ENCODE results near the gene L3MBTL4.

The L3MBTL4 gene

DNA sequence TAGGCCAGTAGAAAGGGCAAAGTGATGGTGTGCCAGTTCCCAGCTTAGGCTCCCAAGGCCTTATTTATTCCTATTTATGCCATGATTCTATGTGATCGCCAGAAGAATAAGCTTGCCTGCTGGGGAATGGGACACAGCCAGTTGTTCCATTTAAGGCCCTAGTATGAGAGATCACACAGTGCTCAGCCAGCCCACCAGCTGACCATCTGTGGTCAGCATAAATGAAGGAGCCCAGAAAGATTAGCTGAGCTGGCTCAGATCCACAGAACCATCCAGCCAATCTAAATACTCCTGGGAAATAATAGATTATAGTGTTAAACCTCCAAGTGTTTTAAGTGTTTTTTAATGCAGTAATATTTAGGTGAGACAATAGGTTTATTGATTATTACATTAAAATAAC lies 12.6 kb upstream of the L3MBTL4 start:
- H3K4me3 ChIP-seq (ENCODE audit: low read depth, low read length), result no peak overlapping the region
- TF ChIP-seq, protein P1, sequence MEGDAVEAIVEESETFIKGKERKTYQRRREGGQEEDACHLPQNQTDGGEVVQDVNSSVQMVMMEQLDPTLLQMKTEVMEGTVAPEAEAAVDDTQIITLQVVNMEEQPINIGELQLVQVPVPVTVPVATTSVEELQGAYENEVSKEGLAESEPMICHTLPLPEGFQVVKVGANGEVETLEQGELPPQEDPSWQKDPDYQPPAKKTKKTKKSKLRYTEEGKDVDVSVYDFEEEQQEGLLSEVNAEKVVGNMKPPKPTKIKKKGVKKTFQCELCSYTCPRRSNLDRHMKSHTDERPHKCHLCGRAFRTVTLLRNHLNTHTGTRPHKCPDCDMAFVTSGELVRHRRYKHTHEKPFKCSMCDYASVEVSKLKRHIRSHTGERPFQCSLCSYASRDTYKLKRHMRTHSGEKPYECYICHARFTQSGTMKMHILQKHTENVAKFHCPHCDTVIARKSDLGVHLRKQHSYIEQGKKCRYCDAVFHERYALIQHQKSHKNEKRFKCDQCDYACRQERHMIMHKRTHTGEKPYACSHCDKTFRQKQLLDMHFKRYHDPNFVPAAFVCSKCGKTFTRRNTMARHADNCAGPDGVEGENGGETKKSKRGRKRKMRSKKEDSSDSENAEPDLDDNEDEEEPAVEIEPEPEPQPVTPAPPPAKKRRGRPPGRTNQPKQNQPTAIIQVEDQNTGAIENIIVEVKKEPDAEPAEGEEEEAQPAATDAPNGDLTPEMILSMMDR (IDR thresholded peaks at IDR 0.05; ENCODE audit: insufficient read depth, low read length, missing control alignments), result no peak
- ChIA-PET POLR2A (no interaction called here), CTCF (no interaction called here)
- DNase-seq (ENCODE audit: low read depth, low spot score), result no peak

DNA sequence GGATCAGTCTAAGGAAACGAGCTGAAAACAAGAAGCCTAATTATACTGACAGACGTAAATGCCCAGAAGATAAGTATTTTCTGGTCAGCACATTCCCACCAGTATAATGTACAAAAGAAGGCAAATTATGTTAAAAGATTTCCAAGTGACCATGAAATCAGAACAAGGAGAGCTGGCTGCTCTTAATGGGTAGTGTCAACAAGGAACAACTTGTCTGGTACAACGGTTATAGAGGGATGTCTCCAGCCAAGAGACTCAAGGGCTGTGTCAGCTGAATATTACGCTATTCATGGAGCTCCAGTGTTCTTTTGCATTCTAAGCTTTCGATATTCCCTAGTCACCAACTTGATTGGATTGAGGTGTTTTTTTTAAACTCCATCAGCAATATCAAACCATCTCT lies 8.6 kb upstream of the L3MBTL4 start:
- H3K4me3 ChIP-seq (ENCODE audit: low read depth, low read length), result no peak overlapping the region
- POLR2A ChIA-PET, result no interaction called here
- no peak for DNase-seq (ENCODE audit: low read depth, low spot score)
- CTCF ChIA-PET, result no interaction called here
- TF ChIP-seq, protein P1 (IDR thresholded peaks at IDR 0.05; ENCODE audit: insufficient read depth, low read length, missing control alignments), result no peak

DNA sequence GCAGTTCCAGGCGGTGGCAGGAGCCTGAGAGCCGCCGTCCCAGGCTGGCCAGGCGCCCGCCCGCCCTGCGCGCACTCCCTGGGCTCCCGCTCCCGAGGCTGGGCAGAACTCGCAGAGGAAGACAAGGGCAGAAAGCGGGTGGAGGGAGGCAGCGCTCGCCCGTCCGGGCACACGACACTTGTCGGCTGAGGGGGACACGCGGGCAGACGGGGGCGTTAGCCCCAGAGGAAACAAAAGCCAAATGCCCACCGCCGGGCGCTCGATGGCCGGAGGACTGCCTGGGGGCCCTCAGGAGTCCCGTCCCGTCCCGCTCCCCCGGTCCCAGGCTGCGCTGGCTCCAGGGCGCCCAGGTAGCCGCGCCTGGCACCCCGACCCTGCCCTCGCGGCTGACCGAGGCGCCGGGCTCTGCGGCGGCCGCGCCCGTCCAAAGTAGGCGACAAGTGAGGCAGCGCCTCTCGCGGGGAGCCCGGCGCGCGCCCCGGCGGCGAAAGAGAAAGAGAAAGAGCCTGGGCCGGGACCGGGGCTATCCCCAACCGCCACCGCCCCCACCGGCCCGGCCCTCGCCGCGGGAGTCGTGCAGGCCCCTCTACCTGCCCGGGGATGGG lies 491 bp downstream of the L3MBTL4 start:
- DNase-seq (ENCODE audit: low read depth, low spot score), result no peak
- peak overlapping the region; percentile 33 for H3K4me3 ChIP-seq (ENCODE audit: low read depth, low read length)
- TF ChIP-seq, protein P1 (IDR thresholded peaks at IDR 0.05; ENCODE audit: insufficient read depth, low read length, missing control alignments), result no peak
- CTCF ChIA-PET, result no interaction called here
- POLR2A ChIA-PET, result no interaction called here

DNA sequence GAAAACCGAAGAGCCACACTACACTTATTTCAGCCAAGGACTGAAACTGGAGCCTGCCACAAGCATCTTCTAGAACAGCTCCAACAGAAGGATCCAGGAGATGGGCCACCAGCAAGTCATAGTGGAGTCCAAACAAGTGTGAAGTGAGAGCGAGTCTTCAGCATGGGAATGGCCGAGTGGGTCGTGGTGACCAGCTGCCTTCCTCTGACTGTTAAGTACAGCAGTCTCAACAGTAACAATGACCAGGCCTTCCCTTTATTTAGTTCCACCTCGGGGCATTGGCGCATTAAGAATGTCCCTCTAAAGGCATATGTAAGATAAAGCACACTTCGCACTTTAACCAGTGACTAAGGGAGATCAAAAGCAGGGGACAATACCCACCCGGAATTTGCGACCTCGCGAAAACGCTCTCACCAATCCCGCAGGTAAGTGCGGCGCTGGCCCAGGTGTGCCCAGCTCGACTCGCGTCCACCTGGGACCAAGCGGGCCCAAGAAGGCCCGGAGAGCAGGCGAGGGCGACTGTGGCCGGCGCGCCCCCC lies 1.1 kb downstream of the L3MBTL4 start:
- H3K4me3 ChIP-seq (ENCODE audit: low read depth, low read length), result no peak overlapping the region
- ChIA-PET POLR2A (no interaction called here), CTCF (no interaction called here)
- DNase-seq (ENCODE audit: low read depth, low spot score), result no peak
- TF ChIP-seq, protein P1 (IDR thresholded peaks at IDR 0.05; ENCODE audit: insufficient read depth, low read length, missing control alignments), result no peak

DNA sequence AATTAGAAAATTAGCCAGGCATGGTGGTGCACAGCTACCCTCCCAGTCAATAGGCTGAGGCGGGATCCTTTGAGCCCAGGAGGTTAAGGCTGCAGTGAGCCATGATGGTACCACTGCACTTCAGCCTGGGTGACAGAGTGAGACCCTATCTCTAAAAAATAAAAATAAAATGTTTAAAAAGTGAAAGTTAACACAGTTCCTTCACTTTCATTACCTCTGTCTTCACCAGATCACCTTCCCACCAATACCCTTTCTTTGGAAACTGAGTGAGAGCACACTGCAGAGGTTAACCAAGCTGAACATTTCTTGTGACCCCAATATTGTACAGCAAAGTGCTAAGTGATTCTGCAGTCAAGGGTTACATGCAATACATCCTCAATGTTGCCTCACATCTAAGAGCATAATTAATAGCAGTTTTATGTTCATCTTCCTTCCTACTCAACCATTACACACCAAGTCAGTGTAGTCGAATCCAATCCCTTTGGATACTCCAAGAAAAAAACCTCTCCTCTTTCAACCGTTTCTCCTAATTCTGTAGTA lies 1.7 kb downstream of the L3MBTL4 start:
- H3K4me3 ChIP-seq (ENCODE audit: low read depth, low read length), result no peak overlapping the region
- CTCF ChIA-PET, result no interaction called here
- POLR2A ChIA-PET, result no interaction called here
- TF ChIP-seq, protein P1 (IDR thresholded peaks at IDR 0.05; ENCODE audit: insufficient read depth, low read length, missing control alignments), result no peak
- no peak for DNase-seq (ENCODE audit: low read depth, low spot score)

DNA sequence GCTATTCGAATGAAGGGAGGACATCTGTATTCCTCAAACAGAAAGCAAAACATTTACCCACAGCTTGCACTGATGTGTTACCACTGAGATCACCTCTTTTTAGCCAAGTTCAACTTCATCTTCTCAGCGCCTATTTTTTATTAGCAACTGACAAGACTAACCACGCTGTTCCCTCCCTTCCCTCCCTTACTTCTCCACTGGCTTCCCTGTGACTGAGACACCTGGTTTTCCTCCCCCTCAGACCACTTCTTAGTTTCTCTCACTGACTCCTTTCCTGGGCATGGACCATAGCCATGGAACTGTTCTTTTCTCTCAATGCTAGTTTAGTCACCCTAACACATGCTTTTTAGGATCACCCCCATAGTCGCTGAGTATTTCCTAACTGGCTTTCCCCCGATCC lies 3.3 kb downstream of the L3MBTL4 start:
- H3K4me3 ChIP-seq (ENCODE audit: low read depth, low read length), result no peak overlapping the region
- TF ChIP-seq, protein P1 (IDR thresholded peaks at IDR 0.05; ENCODE audit: insufficient read depth, low read length, missing control alignments), result no peak
- POLR2A ChIA-PET, result no interaction called here
- DNase-seq (ENCODE audit: low read depth, low spot score), result no peak
- CTCF ChIA-PET, result no interaction called here
